Colonic mucosa (tissue), 4 donors: ENCODE results near the gene HS3ST6. TPM values are rescaled to one million over a fixed set of nuclear protein-coding genes. Genes with fewer than 3 reads are reported as not detected.

Source experiments
- DNase-seq: peaks from one replicate; pipeline ENCODE4 v3.0.0-alpha.2; 2020
- H3K27ac ChIP-seq: fragments of 200-600 bp; one replicate; pipeline ENCODE4 v1.8.0; 2021
- H3K27me3 ChIP-seq: fragments of 200-600 bp; one replicate; pipeline ENCODE4 v1.8.0; 2021
- H3K36me3 ChIP-seq: fragments of 200-600 bp; one replicate; pipeline ENCODE4 v1.8.0; 2021
- H3K4me1 ChIP-seq: fragments of 200-600 bp; one replicate; pipeline ENCODE4 v1.8.0; 2021; ENCODE audit warnings: mild to moderate bottlenecking
- H3K4me3 ChIP-seq: fragments of 200-600 bp; one replicate; pipeline ENCODE4 v1.8.0; 2021
- H3K9ac ChIP-seq, 2 donors: one replicate each; pipeline ENCODE4 v1.7.0; 2013; ENCODE audit warnings: control low read depth in 2 of 2, low read depth in 2 of 2, low read length in 2 of 2
- H3K9me3 ChIP-seq: fragments of 200-600 bp; one replicate; pipeline ENCODE4 v1.8.0; 2021
- CTCF ChIP-seq: fragments of 200-600 bp; IDR thresholded peaks from one replicate; pipeline ENCODE4 v1.8.0; 2022; ENCODE audit warnings: antibody characterized with exemption, mild to moderate bottlenecking
- intact Hi-C: fragments of 100-400 bp; cut with DNase I; formaldehyde crosslinking; loops from one replicate; pipeline ENCODE4 v1.14.1; 2022
- total RNA-seq, 2 donors: library from RNA; stranded (reverse); fragmentation: NEBNext Ultra II Directional in 1 of 2; extraction: Animal tissue kit (Norgen Biotek cat#: 25700) in 1 of 2; gene quantifications; one replicate each; pipeline ENCODE4 v1.2.1, GENCODE V29; 2021
- donor health status: healthy.
- donor health status: DM: no; HTN: no; CAD: no.
- donor health status: DM: no; HTN: no; CAD: no.

Gene HS3ST6
- total RNA-seq, 2 donors from 2014 or later: 0.59 to 0.82 TPM

GRCh38 chr16:1895949-1896675 lies 22.1 kb downstream of the HS3ST6 start:
- H3K9me3 ChIP-seq: no peaks in the 10 kb centered on the region
- no peak for DNase-seq
- no peak overlapping the region for H3K27ac ChIP-seq
- H3K9ac ChIP-seq: no peak overlapping the region
- H3K4me3 ChIP-seq: no peak overlapping the region
- H3K27me3 ChIP-seq: no peaks in the 10 kb centered on the region
- TF ChIP-seq CTCF: no peak
- H3K4me1 ChIP-seq: peaks cover 4% of the 10 kb centered on the region
- no peaks in the 10 kb centered on the region for H3K36me3 ChIP-seq
- intact Hi-C loops: no loop called here

GRCh38 chr16:1895068-1895467 lies 23.1 kb downstream of the HS3ST6 start:
- Histone ChIP-seq H3K36me3 (no peaks in the 10 kb centered on the region), H3K9me3 (no peaks in the 10 kb centered on the region), H3K27ac (peak overlapping the region; percentile 50), H3K4me3 (no peak overlapping the region), H3K4me1 (no peaks in the 10 kb centered on the region), H3K27me3 (no peaks in the 10 kb centered on the region), H3K9ac (no peak overlapping the region)
- intact Hi-C loops: no loop called here
- peak; percentile 50 for DNase-seq
- no peak for TF ChIP-seq CTCF

- no peak overlapping the region for H3K27ac ChIP-seq
- no peak overlapping the region for H3K4me3 ChIP-seq
- intact Hi-C loops: no loop called here
- H3K9ac ChIP-seq: no peak overlapping the region
- no peaks in the 10 kb centered on the region for H3K4me1 ChIP-seq
- H3K36me3 ChIP-seq: no peaks in the 10 kb centered on the region
- H3K9me3 ChIP-seq: no peaks in the 10 kb centered on the region
- DNase-seq: no peak
- H3K27me3 ChIP-seq: no peaks in the 10 kb centered on the region
- no peak for TF ChIP-seq CTCF
Observed at GRCh38 chr16:1890708-1891050, 27.5 kb downstream of the HS3ST6 start.

GRCh38 chr16:1890024-1890707 lies 28.0 kb downstream of the HS3ST6 start:
- Histone ChIP-seq H3K27me3 (no peaks in the 10 kb centered on the region), H3K9ac (no peak overlapping the region), H3K27ac (no peak overlapping the region), H3K9me3 (no peaks in the 10 kb centered on the region), H3K4me1 (no peaks in the 10 kb centered on the region), H3K36me3 (no peaks in the 10 kb centered on the region), H3K4me3 (no peak overlapping the region)
- DNase-seq: no peak
- TF ChIP-seq CTCF: no peak
- intact Hi-C loops: no loop called here

GRCh38 chr16:1887711-1888354 lies 30.4 kb downstream of the HS3ST6 start:
- Histone ChIP-seq H3K27ac (no peak overlapping the region), H3K9ac (no peak overlapping the region), H3K36me3 (no peaks in the 10 kb centered on the region), H3K4me1 (no peaks in the 10 kb centered on the region), H3K4me3 (no peak overlapping the region), H3K27me3 (no peaks in the 10 kb centered on the region), H3K9me3 (no peaks in the 10 kb centered on the region)
- intact Hi-C loops: no loop called here
- no peak for TF ChIP-seq CTCF
- no peak for DNase-seq
